ENCODE measurements around the gene STPG3. TPM values are rescaled to one million over a fixed set of nuclear protein-coding genes. Genes with fewer than 3 reads are reported as not detected.
A peak's percentile ranks its signal among the peaks of the same experiment; 100 is the strongest.

The STPG3 gene
- total and polyA plus RNA-seq, 9 of the 15 experiments (the other 6 are each of a cell fraction or from before 2014, with no cell fraction given): not detected

- TF ChIP-seq MGA (IDR thresholded peaks at IDR 0.05) (peak; percentile 28; the same call in 1 of the 2 replicates), NONO (IDR thresholded peaks at IDR 0.05; ENCODE audit: low read depth in 2 of 2, low read length in 1 of 2) (0 out of 4 replicates have a peak, but pooled peaks of 1 of the 2 experiments have one; percentile 33), ETV6 (IDR thresholded peaks at IDR 0.05; ENCODE audit: borderline replicate concordance in 1 of 2, low read depth in 2 of 2, low read length in 1 of 2) (peak in 1 of 2 experiments; percentile 17; a peak in 1 of 4 replicates), ETV6 (CRISPR knock-in tag; IDR thresholded peaks at IDR 0.05; ENCODE audit: borderline replicate concordance) (no peak), SAFB (IDR thresholded peaks at IDR 0.05; ENCODE audit: borderline replicate concordance, low read depth, low read length) (peak; percentile 38; the same call in 1 of the 2 replicates), SMARCA4 (IDR thresholded peaks at IDR 0.05) (no peak), SP2 (IDR thresholded peaks at IDR 0.05; ENCODE audit: extremely low read depth, low read depth, low read length, poor library complexity, severe bottlenecking) (peak; percentile 56), SREBF1 (IDR thresholded peaks at IDR 0.05; ENCODE audit: borderline replicate concordance, low read depth, low read length) (no peak), POLR2B (IDR thresholded peaks at IDR 0.05; ENCODE audit: low read depth, partially characterized antibody) (peak; percentile 84), SRSF3 (IDR thresholded peaks at IDR 0.05; ENCODE audit: insufficient read depth, low read length) (no peak), ZBTB1 (CRISPR knock-in tag; IDR thresholded peaks at IDR 0.05; ENCODE audit: borderline replicate concordance, low read depth) (0 out of 2 replicates have a peak, but pooled peaks have one; percentile 6), PHB (CRISPR knock-in tag; IDR thresholded peaks at IDR 0.05) (0 out of 2 replicates have a peak, but pooled peaks have one; percentile 22)
- TF ChIP-seq, protein P1, sequence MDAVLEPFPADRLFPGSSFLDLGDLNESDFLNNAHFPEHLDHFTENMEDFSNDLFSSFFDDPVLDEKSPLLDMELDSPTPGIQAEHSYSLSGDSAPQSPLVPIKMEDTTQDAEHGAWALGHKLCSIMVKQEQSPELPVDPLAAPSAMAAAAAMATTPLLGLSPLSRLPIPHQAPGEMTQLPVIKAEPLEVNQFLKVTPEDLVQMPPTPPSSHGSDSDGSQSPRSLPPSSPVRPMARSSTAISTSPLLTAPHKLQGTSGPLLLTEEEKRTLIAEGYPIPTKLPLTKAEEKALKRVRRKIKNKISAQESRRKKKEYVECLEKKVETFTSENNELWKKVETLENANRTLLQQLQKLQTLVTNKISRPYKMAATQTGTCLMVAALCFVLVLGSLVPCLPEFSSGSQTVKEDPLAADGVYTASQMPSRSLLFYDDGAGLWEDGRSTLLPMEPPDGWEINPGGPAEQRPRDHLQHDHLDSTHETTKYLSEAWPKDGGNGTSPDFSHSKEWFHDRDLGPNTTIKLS (IDR thresholded peaks at IDR 0.05; ENCODE audit: borderline replicate concordance, low read depth): peak; percentile 49; the same call in 1 of the 2 replicates
Observed at GRCh38 chr9:137223078-137223970, 27.8 kb upstream of the STPG3 start (continued).
